ENCODE results near the gene FAM240A. TPM values are rescaled to one million over a fixed set of nuclear protein-coding genes. Genes with fewer than 3 reads are reported as not detected.

Gene FAM240A
- polyA plus RNA-seq, 5 donors, result not detected

DNA sequence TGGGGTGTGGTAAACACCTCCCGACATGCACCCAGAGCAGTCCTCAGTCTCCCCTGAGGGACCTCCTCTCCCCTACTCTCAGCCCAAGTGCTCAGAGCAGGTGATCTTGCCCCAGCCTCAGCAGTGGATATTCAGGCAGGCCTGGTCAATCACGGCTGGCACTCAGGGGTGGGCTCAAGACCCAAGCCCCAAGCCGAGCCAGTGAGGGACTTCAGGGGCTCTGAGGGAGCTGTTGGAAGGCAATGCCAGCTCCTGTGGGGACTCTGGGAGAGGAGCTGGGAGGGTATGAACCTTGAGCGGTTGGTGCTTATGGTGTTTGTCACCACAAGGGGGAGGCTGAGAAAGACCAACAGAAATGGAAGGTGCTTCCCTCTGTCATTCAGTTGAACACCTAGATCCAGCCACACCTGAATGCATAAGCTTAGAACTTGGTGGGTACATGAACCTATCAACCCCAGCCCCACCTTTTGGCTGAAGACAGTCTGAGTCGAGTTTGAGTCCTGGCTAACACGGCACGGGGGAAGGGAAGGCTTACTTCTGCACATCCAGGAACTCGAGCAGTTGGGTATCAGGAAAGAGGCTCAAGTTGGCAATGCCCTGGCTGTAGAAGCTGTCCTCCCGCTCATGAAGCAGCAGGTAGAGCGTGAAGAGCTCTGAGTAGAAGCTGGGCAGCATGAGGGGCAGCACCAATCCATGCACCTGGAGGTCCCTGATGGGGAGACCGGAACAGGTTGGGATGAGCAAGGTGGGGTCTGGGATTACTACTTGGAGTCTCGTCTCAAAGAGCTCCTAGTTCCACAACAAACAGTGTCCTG, 61.9 kb downstream of the FAM240A start:
- DNase-seq, result no peak

- DNase-seq, result no peak
These were observed 63.1 kb downstream of the FAM240A start for GRCh38 chr3:46675426-46675825.

Other genes starting within 250 kb of the FAM240A start
- 1 to 10 TPM in 1 of 5 donors, under 1 TPM in 4; 0.41 to 1.0 (median 0.55) TPM for gene CCR5, start 241.6 kb upstream of the FAM240A start, polyA plus RNA-seq (ENCODE audit: insufficient read depth in 1 of 5, insufficient read length in 5 of 5, low replicate concordance in 1 of 5)
- gene CCRL2, start 205.3 kb upstream of the FAM240A start, polyA plus RNA-seq (ENCODE audit: insufficient read depth in 1 of 5, insufficient read length in 5 of 5, low replicate concordance in 1 of 5), result 1 to 10 TPM; 3.6 to 5.7 (median 4.1) TPM
- 1 to 10 TPM; 3.1 to 7.1 (median 4.9) TPM for gene LTF, start 147.6 kb upstream of the FAM240A start, polyA plus RNA-seq (ENCODE audit: insufficient read depth in 1 of 5, insufficient read length in 5 of 5, low replicate concordance in 1 of 5)
- gene RTP3, start 114.5 kb upstream of the FAM240A start, polyA plus RNA-seq (ENCODE audit: insufficient read depth in 1 of 5, insufficient read length in 5 of 5, low replicate concordance in 1 of 5), result under 1 TPM in 1 of 5 donors, not detected in 4; 0.12 TPM
- under 1 TPM; 0.37 to 0.86 (median 0.47) TPM for gene LRRC2, start 46.2 kb upstream of the FAM240A start, polyA plus RNA-seq (ENCODE audit: insufficient read depth in 1 of 5, insufficient read length in 5 of 5, low replicate concordance in 1 of 5)
- gene ALS2CL, start 81.2 kb downstream of the FAM240A start, polyA plus RNA-seq (ENCODE audit: insufficient read depth in 1 of 5, insufficient read length in 5 of 5, low replicate concordance in 1 of 5), result 10 to 100 TPM in 2 of 5 donors, 1 to 10 TPM in 3; 8.2 to 13.1 (median 9.4) TPM
- gene TMIE, start 88.9 kb downstream of the FAM240A start, polyA plus RNA-seq (ENCODE audit: insufficient read depth in 1 of 5, insufficient read length in 5 of 5, low replicate concordance in 1 of 5), result under 1 TPM; 0.63 to 0.85 (median 0.73) TPM
- gene PRSS50, start 105.3 kb downstream of the FAM240A start, polyA plus RNA-seq (ENCODE audit: insufficient read depth in 1 of 5, insufficient read length in 5 of 5, low replicate concordance in 1 of 5), result 1 to 10 TPM in 1 of 5 donors, under 1 TPM in 4; 0.40 to 1.2 (median 0.70) TPM